ENCODE results near the gene MLX.
"Not testable (repeated sequence)": the region's sequence is repeated elsewhere in the genome, so short reads cannot be mapped to it uniquely, and the experiment has no call there.

The MLX gene

DNA sequence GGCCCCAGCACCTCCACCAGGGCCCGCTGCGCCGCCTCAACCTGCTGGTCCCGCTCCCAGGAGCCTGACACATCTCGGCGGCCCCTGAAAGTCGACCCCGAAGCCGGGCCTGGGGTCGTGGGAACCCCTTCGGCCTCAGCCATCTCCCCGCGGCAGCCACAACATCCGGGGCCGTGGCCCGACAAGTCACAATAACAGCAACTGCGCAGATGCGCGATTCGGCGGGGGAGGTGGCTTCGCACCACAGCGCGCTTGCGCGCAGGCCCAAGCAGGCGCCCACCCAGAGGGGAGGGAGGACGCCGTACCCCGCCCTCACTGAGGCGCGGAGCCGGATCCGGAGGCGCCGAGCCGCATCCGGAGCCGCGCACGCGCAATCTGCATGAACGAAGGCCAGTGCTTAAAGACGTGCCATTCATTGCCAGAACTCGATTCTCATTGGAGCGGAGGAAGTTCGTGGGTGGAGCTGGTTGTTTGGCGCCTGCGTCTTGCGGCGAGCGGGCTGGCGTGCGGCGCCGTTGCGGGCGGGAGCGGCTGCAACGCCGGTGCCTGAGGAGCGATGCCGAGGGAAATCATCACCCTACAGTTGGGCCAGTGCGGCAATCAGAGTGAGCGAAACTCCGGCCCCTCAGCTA lies 42.4 kb downstream of the MLX start, which contains the start of the genes RETREG3 and TUBG1:
RETREG3 (minus strand) TSS at position 193 of the 632 bp plus-strand sequence; CDS start at position 143, 50 bp downstream.
TUBG1 (plus strand) TSS at position 502 of the 632 bp plus-strand sequence; CDS start at position 557, 55 bp downstream.
- H3K4me1 ChIP-seq (ENCODE audit: control insufficient read depth, insufficient read depth, low read depth, low read length) = peaks cover 13% of the 10 kb centered on the region
- peak; percentile 99 for DNase-seq
- no peak within 1 kb of the TSS for H2AK5ac ChIP-seq (ENCODE audit: low read length, severe bottlenecking)
- peak within 1 kb of the TSS; percentile 94 for H3K9ac ChIP-seq (ENCODE audit: low read length)
- H4K8ac ChIP-seq (ENCODE audit: low read length) = peak within 1 kb of the TSS; percentile 71
- H3K4ac ChIP-seq (ENCODE audit: low read depth in 1 of 2, low read length in 2 of 2) = peak within 1 kb of the TSS in 1 of 2 experiments; percentile 86
- peak within 1 kb of the TSS; percentile 52 for H4K91ac ChIP-seq (ENCODE audit: low read length)
- H2BK12ac ChIP-seq (ENCODE audit: low read length in 2 of 2) = peak within 1 kb of the TSS in 1 of 2 experiments; percentile 66
- peak within 1 kb of the TSS; percentile 69 for H2BK5ac ChIP-seq (ENCODE audit: low read depth, low read length, poor library complexity, severe bottlenecking)
- H3K4me2 ChIP-seq (ENCODE audit: low read length, poor library complexity, severe bottlenecking) = peak within 1 kb of the TSS; percentile 92
- H3K23ac ChIP-seq (ENCODE audit: low read length in 2 of 2) = peak within 1 kb of the TSS in 1 of 2 experiments; percentile 87
- peaks cover 24 to 26% of the 10 kb centered on the region in 2 experiments for H3K36me3 ChIP-seq (ENCODE audit: control insufficient read depth in 1 of 2, insufficient read depth in 2 of 2, low read depth in 1 of 2, low read length in 2 of 2)
- no peaks in the 10 kb centered on the region for H3K9me3 ChIP-seq (ENCODE audit: control insufficient read depth, low read length)
- H3K14ac ChIP-seq (ENCODE audit: low read length in 2 of 2) = peak within 1 kb of the TSS in 1 of 2 experiments; percentile 95
- WGBS = under 1% methylated on average over 64 of the region's 66 CpGs
- peak within 1 kb of the TSS; percentile 68 to 87 for H3K18ac ChIP-seq (ENCODE audit: low read depth in 1 of 2, low read length in 2 of 2)
- H3K27me3 ChIP-seq (ENCODE audit: control insufficient read depth in 1 of 2, insufficient read depth in 1 of 2, low read length in 2 of 2) = no peaks in the 10 kb centered on the region
- peak within 1 kb of the TSS; percentile 73 to 96 for H3K4me3 ChIP-seq (ENCODE audit: insufficient read depth in 1 of 2, low read depth in 1 of 2, low read length in 2 of 2)
- H2BK15ac ChIP-seq (ENCODE audit: low read depth, poor library complexity, severe bottlenecking) = peak within 1 kb of the TSS; percentile 95
- H3K79me1 ChIP-seq (replicated peaks; ENCODE audit: low read length, poor library complexity, severe bottlenecking) = peaks cover 19% of the 10 kb centered on the region
- peak within 1 kb of the TSS; percentile 81 for H2AFZ ChIP-seq (ENCODE audit: low read depth, low read length)
- H3K27ac ChIP-seq (ENCODE audit: low read length, poor library complexity, severe bottlenecking) = peak within 1 kb of the TSS; percentile 92
- H2BK120ac ChIP-seq (ENCODE audit: low read depth, low read length) = peak within 1 kb of the TSS; percentile 96

DNA sequence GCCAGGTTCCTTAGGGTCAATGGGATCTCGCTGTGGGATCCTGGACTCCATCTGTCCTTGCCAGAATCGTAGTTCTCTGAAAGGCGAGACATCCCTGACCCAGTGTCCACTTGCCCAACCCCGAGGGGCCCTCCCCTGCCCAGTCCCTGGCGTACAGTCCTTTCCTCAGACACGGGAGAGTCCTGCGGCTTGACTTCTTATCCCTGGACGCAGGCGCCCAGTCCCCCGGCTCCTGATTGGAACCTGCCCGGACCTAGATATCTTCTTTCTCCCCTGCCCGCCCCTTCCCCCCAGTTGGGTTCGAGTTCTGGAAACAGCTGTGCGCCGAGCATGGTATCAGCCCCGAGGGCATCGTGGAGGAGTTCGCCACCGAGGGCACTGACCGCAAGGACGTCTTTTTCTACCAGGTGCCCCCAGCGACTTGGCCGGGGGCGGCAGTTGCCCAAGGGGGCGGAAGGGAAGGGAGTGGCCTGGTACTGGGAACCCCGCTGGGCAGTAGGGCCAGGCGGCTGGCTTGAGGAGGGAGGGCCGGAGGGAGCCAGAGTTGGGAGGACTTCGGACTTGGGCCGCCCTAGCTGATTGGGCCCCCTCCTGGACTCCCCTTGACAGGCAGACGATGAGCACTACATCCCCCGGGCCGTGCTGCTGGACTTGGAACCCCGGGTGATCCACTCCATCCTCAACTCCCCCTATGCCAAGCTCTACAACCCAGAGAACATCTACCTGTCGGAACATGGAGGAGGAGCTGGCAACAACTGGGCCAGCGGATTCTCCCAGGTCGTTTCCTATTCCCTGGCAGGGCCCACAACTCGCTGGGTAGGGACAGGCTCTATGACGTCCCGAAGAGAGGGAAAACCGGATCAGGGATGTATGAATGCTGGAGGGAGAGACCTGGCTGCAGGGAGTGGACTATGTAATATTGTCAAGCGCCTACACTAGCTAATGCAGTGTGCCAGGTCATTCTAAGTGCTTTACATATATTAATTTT lies 43.2 kb downstream of the MLX start:
- peak overlapping the region; percentile 64 to 87 for H3K18ac ChIP-seq (ENCODE audit: low read depth in 1 of 2, low read length in 2 of 2)
- peak overlapping the region; percentile 92 for H3K4me2 ChIP-seq (ENCODE audit: low read length, poor library complexity, severe bottlenecking)
- peak overlapping the region; percentile 92 for H2BK15ac ChIP-seq (ENCODE audit: low read depth, poor library complexity, severe bottlenecking)
- H3K4me3 ChIP-seq (ENCODE audit: insufficient read depth in 1 of 2, low read depth in 1 of 2, low read length in 2 of 2) = peak overlapping the region; percentile 65 to 93
- not testable (repeated sequence) for H2AK5ac ChIP-seq (ENCODE audit: low read length, severe bottlenecking); H3K9me3 ChIP-seq (ENCODE audit: control insufficient read depth, low read length); DNase-seq; H2BK120ac ChIP-seq (ENCODE audit: low read depth, low read length); H3K27me3 ChIP-seq (ENCODE audit: control insufficient read depth in 1 of 2, insufficient read depth in 1 of 2, low read length in 2 of 2); H4K91ac ChIP-seq (ENCODE audit: low read length)
- H2AFZ ChIP-seq (ENCODE audit: low read depth, low read length) = peak overlapping the region; percentile 47
- H3K36me3 ChIP-seq (ENCODE audit: control insufficient read depth in 1 of 2, insufficient read depth in 2 of 2, low read depth in 1 of 2, low read length in 2 of 2) = peaks cover 32 to 34% of the 10 kb centered on the region in 2 experiments
- peak overlapping the region; percentile 88 for H3K9ac ChIP-seq (ENCODE audit: low read length)
- peaks cover 12% of the 10 kb centered on the region for H3K4me1 ChIP-seq (ENCODE audit: control insufficient read depth, insufficient read depth, low read depth, low read length)
- peak overlapping the region; percentile 92 for H3K27ac ChIP-seq (ENCODE audit: low read length, poor library complexity, severe bottlenecking)
- H3K23ac ChIP-seq (ENCODE audit: low read length in 2 of 2) = peak overlapping the region in 1 of 2 experiments; percentile 47
- peak overlapping the region in 1 of 2 experiments; percentile 89 for H3K14ac ChIP-seq (ENCODE audit: low read length in 2 of 2)
- H2BK5ac ChIP-seq (ENCODE audit: low read depth, low read length, poor library complexity, severe bottlenecking) = peak overlapping the region; percentile 3
- peak overlapping the region in 1 of 2 experiments; percentile 56 for H2BK12ac ChIP-seq (ENCODE audit: low read length in 2 of 2)
- H4K8ac ChIP-seq (ENCODE audit: low read length) = peak overlapping the region; percentile 71
- H3K4ac ChIP-seq (ENCODE audit: low read depth in 1 of 2, low read length in 2 of 2) = peak overlapping the region in 1 of 2 experiments; percentile 84
- H3K79me1 ChIP-seq (replicated peaks; ENCODE audit: low read length, poor library complexity, severe bottlenecking) = peaks cover 19% of the 10 kb centered on the region
- WGBS = 23% methylated on average over 20 of the region's 42 CpGs

DNA sequence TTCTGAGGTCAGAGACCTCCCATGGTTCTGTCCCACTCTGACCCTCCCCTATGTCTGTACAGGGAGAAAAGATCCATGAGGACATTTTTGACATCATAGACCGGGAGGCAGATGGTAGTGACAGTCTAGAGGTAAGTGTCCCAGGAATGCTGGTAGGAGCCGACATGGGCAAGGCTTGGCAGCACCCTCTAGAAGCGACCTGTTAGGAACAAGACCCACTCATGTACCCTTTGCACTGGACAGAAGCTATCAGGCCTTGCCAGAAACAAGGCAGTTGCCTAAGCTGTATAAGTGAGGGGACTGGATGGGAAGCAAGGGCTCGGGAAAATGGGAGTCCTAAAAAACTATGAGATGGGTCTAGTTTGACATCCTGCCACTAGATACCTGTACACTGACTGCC lies 45.1 kb downstream of the MLX start:
- Histone ChIP-seq H3K79me1 (replicated peaks; ENCODE audit: low read length, poor library complexity, severe bottlenecking) (peaks cover 17% of the 10 kb centered on the region), H3K14ac (ENCODE audit: low read length in 2 of 2) (no peak overlapping the region), H2BK5ac (ENCODE audit: low read depth, low read length, poor library complexity, severe bottlenecking) (no peak overlapping the region), H3K27me3 (ENCODE audit: control insufficient read depth in 1 of 2, insufficient read depth in 1 of 2, low read length in 2 of 2) (no peaks in the 10 kb centered on the region), H3K4me1 (ENCODE audit: control insufficient read depth, insufficient read depth, low read depth, low read length) (peaks cover 9% of the 10 kb centered on the region), H3K9me3 (ENCODE audit: control insufficient read depth, low read length) (no peaks in the 10 kb centered on the region), H3K4me2 (ENCODE audit: low read length, poor library complexity, severe bottlenecking) (no peak overlapping the region), H2AK5ac (ENCODE audit: low read length, severe bottlenecking) (no peak overlapping the region), H3K4me3 (ENCODE audit: insufficient read depth in 1 of 2, low read depth in 1 of 2, low read length in 2 of 2) (no peak overlapping the region), H4K8ac (ENCODE audit: low read length) (no peak overlapping the region), H3K9ac (ENCODE audit: low read length) (no peak overlapping the region), H3K23ac (ENCODE audit: low read length in 2 of 2) (no peak overlapping the region), H2BK15ac (ENCODE audit: low read depth, poor library complexity, severe bottlenecking) (no peak overlapping the region), H3K4ac (ENCODE audit: low read depth in 1 of 2, low read length in 2 of 2) (no peak overlapping the region), H4K91ac (ENCODE audit: low read length) (no peak overlapping the region), H3K27ac (ENCODE audit: low read length, poor library complexity, severe bottlenecking) (no peak overlapping the region), H2BK12ac (ENCODE audit: low read length in 2 of 2) (no peak overlapping the region), H3K18ac (ENCODE audit: low read depth in 1 of 2, low read length in 2 of 2) (no peak overlapping the region), H2BK120ac (ENCODE audit: low read depth, low read length) (no peak overlapping the region), H3K36me3 (ENCODE audit: control insufficient read depth in 1 of 2, insufficient read depth in 2 of 2, low read depth in 1 of 2, low read length in 2 of 2) (peaks cover 39 to 45% of the 10 kb centered on the region in 2 experiments), H2AFZ (ENCODE audit: low read depth, low read length) (no peak overlapping the region)
- DNase-seq = no peak
- 93% methylated on average over 4 of the region's 4 CpGs for WGBS
